Osteoblast (primary cell): ENCODE measurements around the gene MYEOV. TPM values are rescaled to one million over a fixed set of nuclear protein-coding genes. Genes with fewer than 3 reads are reported as not detected.

Experiments used
- DNase-seq: peaks from one replicate; pipeline ENCODE4 v3.0.0; 2011; ENCODE audit warnings: low spot score, mixed read lengths; ENCODE audit not compliant: insufficient read length; ENCODE audit errors: missing footprints
- H2AFZ ChIP-seq: 2 replicates; pipeline ENCODE4 v1.6.0; 2011; ENCODE audit warnings: mild to moderate bottlenecking, low read length
- H3K27ac ChIP-seq: 2 replicates; pipeline ENCODE4 v1.5.1; 2011; ENCODE audit warnings: mild to moderate bottlenecking, low read depth, low read length, moderate library complexity
- H3K27me3 ChIP-seq: 2 replicates; pipeline ENCODE4 v1.6.0; 2012; ENCODE audit warnings: mild to moderate bottlenecking, control low read depth, inconsistent platforms, low read length, moderate library complexity; ENCODE audit not compliant: insufficient read depth
- H3K36me3 ChIP-seq: 2 replicates; pipeline ENCODE4 v1.5.1; 2011; ENCODE audit warnings: mild to moderate bottlenecking, low read length, control low read depth, moderate library complexity; ENCODE audit not compliant: insufficient read depth
- H3K4me1 ChIP-seq: 2 replicates; pipeline ENCODE4 v1.5.1; 2011; ENCODE audit warnings: mild to moderate bottlenecking, low read length, control low read depth, moderate library complexity; ENCODE audit not compliant: insufficient read depth
- H3K4me2 ChIP-seq: 2 replicates; pipeline ENCODE4 v1.6.0; 2011; ENCODE audit warnings: mild to moderate bottlenecking, low read length; ENCODE audit not compliant: insufficient read depth
- H3K4me3 ChIP-seq: fragments of 200-600 bp; sonication (generic); 3 replicates; pipeline ENCODE4 v1.5.1; 2012; ENCODE audit warnings: mild to moderate bottlenecking, low read length, inconsistent platforms; ENCODE audit not compliant: insufficient read depth
- H3K79me2 ChIP-seq: 2 replicates; pipeline ENCODE4 v1.6.0; 2012; ENCODE audit warnings: mild to moderate bottlenecking, low read length, control low read depth, inconsistent platforms; ENCODE audit not compliant: insufficient read depth
- H3K9me3 ChIP-seq: 2 replicates; pipeline ENCODE4 v1.5.1; 2011; ENCODE audit warnings: low read depth, low read length, control low read depth
- H4K20me1 ChIP-seq: 2 replicates; pipeline ENCODE4 v1.6.0; 2012; ENCODE audit warnings: mild to moderate bottlenecking, low read length, control low read depth; ENCODE audit not compliant: insufficient read depth
- CTCF ChIP-seq: IDR thresholded peaks from 2 replicates; pipeline ENCODE4 v1.5.1; 2011; ENCODE audit warnings: mild to moderate bottlenecking, low read depth, low read length, moderate library complexity; ENCODE audit errors: extremely low read depth
- total RNA-seq: library from RNA; depleted of rRNA; stranded (reverse); fragments of >200 nt; gene quantifications from 2 replicates; pipeline ENCODE4 v1.2.3, GENCODE V29; 2012

The MYEOV gene
- total RNA-seq, 1 donor = 1.4 TPM

GRCh38 chr11:69257838-69258658 is 35.9 kb upstream of the MYEOV start:
- no peak for TF ChIP-seq CTCF
- Histone ChIP-seq H3K79me2 (no peaks in the 10 kb centered on the region), H3K27ac (no peak overlapping the region), H3K4me2 (no peak overlapping the region), H3K36me3 (no peaks in the 10 kb centered on the region), H4K20me1 (no peaks in the 10 kb centered on the region), H3K4me3 (no peak overlapping the region), H2AFZ (no peak overlapping the region), H3K9me3 (peaks cover 7% of the 10 kb centered on the region), H3K27me3 (peaks cover 15% of the 10 kb centered on the region), H3K4me1 (no peaks in the 10 kb centered on the region)
- DNase-seq = no peak

GRCh38 chr11:69259096-69259495 is 34.9 kb upstream of the MYEOV start:
- Histone ChIP-seq H4K20me1 (no peaks in the 10 kb centered on the region), H3K79me2 (no peaks in the 10 kb centered on the region), H3K27me3 (peaks cover 15% of the 10 kb centered on the region), H3K9me3 (no peaks in the 10 kb centered on the region), H3K4me3 (no peak overlapping the region), H2AFZ (no peak overlapping the region), H3K4me2 (no peak overlapping the region), H3K27ac (no peak overlapping the region), H3K4me1 (no peaks in the 10 kb centered on the region), H3K36me3 (no peaks in the 10 kb centered on the region)
- TF ChIP-seq CTCF = no peak
- DNase-seq = no peak

- Histone ChIP-seq H3K4me2 (no peak overlapping the region), H3K9me3 (no peaks in the 10 kb centered on the region), H2AFZ (no peak overlapping the region), H3K4me1 (no peaks in the 10 kb centered on the region), H4K20me1 (no peaks in the 10 kb centered on the region), H3K4me3 (no peak overlapping the region), H3K36me3 (no peaks in the 10 kb centered on the region), H3K27ac (no peak overlapping the region), H3K27me3 (peaks cover 15% of the 10 kb centered on the region), H3K79me2 (no peaks in the 10 kb centered on the region)
- peak; percentile 84 for DNase-seq
- TF ChIP-seq CTCF = no peak
Observed at GRCh38 chr11:69260622-69261021, 33.3 kb upstream of the MYEOV start.

GRCh38 chr11:69261116-69261515 is 32.8 kb upstream of the MYEOV start:
- Histone ChIP-seq H3K4me1 (no peaks in the 10 kb centered on the region), H4K20me1 (no peaks in the 10 kb centered on the region), H3K27me3 (peaks cover 15% of the 10 kb centered on the region), H3K4me3 (no peak overlapping the region), H3K79me2 (no peaks in the 10 kb centered on the region), H3K4me2 (no peak overlapping the region), H3K36me3 (no peaks in the 10 kb centered on the region), H2AFZ (no peak overlapping the region), H3K27ac (no peak overlapping the region), H3K9me3 (no peaks in the 10 kb centered on the region)
- TF ChIP-seq CTCF = no peak
- DNase-seq = no peak
